Measurements from ENCODE around the gene LARGE1.

The LARGE1 gene

GRCh38 chr22:33404723-33405122 lies 515.6 kb downstream of the LARGE1 start:
- H3K4me3 ChIP-seq (ENCODE audit: low read depth, low read length): no peak overlapping the region
- in situ Hi-C loops (cut with HindIII; ENCODE audit: low sequenced_read_pairs): no loop called here
- DNase-seq (ENCODE audit: low read depth): no peak
- no peak for TF ChIP-seq CTCF (IDR thresholded peaks at IDR 0.05; ENCODE audit: low read depth, low read length, missing control alignments)

DNA sequence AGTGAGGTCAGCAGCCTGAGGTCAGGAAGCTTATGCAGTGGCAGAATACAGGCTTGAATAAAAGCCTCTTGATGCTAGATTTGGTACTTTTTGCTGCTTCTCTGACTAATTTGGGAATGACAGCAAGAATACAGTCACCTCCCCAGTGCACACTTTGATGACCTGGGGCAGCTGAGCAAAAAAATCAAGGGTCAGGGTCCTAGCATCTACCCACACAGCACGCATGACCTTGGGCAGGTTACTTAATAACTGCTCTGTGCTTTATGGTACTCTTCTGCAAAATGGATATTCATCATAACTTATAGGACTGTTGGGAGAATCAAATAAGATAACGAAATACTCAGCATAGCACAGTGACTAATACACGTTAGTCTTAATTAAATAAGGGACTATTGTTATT lies 518.0 kb downstream of the LARGE1 start:
- no peak for DNase-seq (ENCODE audit: low read depth)
- in situ Hi-C loops (cut with HindIII; ENCODE audit: low sequenced_read_pairs): no loop called here
- no peak for TF ChIP-seq CTCF (IDR thresholded peaks at IDR 0.05; ENCODE audit: low read depth, low read length, missing control alignments)
- H3K4me3 ChIP-seq (ENCODE audit: low read depth, low read length): no peak overlapping the region

DNA sequence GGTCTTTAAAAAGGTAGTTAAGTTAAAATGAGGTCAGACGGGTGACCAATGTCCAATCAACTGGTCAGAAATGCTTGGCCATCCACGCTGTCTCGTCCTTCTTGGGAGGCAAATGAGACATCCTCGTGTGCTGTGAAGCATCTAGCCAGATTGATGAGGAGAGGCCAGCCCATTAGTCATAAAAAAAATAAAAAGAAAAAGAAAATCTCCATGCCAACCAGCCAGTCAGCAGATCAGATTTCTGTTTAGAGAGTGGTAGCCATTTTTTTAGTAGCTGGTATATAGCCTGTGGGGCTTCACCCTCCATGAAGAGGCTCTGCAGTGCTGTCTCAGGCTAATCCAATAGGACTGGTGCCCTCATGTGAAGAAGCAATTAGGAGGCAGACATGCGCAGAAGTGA lies 519.0 kb downstream of the LARGE1 start:
- no peak overlapping the region for H3K4me3 ChIP-seq (ENCODE audit: low read depth, low read length)
- TF ChIP-seq CTCF (IDR thresholded peaks at IDR 0.05; ENCODE audit: low read depth, low read length, missing control alignments): no peak
- no peak for DNase-seq (ENCODE audit: low read depth)
- in situ Hi-C loops (cut with HindIII; ENCODE audit: low sequenced_read_pairs): no loop called here

- H3K4me3 ChIP-seq (ENCODE audit: low read depth, low read length): no peak overlapping the region
- TF ChIP-seq CTCF (IDR thresholded peaks at IDR 0.05; ENCODE audit: low read depth, low read length, missing control alignments): no peak
- DNase-seq (ENCODE audit: low read depth): no peak
- in situ Hi-C loops (cut with HindIII; ENCODE audit: low sequenced_read_pairs): no loop called here
These were observed 519.4 kb downstream of the LARGE1 start for GRCh38 chr22:33400891-33401290.

DNA sequence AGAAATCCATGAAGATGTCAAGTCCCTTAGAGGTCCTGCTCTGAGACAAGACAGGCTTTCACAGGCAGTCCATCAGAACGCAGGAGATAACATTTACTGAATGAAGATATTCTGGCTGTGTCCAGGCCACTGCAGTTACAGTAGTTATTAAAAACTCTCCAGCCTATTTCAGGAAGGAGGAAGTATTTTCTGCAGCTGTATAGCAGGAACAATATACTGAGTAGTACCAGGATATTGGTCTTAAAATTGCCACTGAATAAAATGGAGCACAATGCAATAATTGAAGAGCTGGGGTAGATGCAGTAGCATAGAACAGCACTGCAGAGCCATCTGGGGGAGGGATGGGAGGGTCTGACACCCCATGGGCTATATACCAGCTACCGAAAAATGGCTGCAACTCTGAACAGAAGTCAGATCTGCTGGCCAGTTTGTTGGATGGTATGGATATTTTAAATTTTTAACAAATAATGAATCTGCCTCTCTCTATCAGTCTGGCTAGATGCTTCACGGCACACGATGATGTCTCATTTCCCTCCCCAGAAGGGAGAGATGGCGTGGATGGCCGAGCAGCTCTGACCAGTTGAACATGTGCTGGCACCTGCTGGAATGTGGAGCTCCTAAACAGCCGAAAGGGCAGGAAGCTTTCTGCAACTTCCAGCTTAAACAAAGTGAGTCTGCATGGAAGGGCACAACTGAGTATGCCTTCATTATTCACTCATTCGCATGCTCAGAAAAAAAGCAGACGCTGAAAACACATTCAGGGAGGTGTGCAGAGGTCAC lies 520.0 kb downstream of the LARGE1 start:
- no peak for DNase-seq (ENCODE audit: low read depth)
- H3K4me3 ChIP-seq (ENCODE audit: low read depth, low read length): no peak overlapping the region
- TF ChIP-seq CTCF (IDR thresholded peaks at IDR 0.05; ENCODE audit: low read depth, low read length, missing control alignments): no peak
- in situ Hi-C loops (cut with HindIII; ENCODE audit: low sequenced_read_pairs): no loop called here

DNA sequence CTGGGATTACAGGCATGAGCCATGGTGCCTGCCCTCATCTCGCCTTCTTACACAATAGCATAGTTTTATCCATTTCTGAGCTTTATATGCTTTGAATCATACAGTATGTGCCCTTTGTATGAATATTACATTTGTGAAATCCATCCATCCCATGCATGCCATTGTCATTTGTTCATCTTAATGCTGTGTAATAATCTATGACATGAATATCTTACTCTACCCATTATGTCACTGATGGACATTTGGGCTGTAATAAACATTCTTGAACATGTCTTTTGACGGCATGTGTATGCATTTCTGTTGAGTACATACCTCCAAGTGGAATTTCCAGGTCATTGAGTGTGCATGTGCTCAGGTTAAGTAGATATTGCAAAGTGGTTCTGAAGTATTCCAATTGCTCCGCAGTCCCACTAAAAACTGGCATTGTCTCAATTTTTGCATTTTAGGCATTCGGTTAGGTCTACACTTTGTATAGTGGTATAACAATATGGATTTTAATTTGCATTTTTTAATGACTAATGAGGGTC lies 522.8 kb downstream of the LARGE1 start:
- in situ Hi-C loops (cut with HindIII; ENCODE audit: low sequenced_read_pairs): no loop called here
- no peak for TF ChIP-seq CTCF (IDR thresholded peaks at IDR 0.05; ENCODE audit: low read depth, low read length, missing control alignments)
- DNase-seq (ENCODE audit: low read depth): no peak
- H3K4me3 ChIP-seq (ENCODE audit: low read depth, low read length): no peak overlapping the region

Measured in astrocyte of the cerebellum (primary cell).